GM23248 (cell line): ENCODE data around the gene HEATR5A.

Experiments used
- EZH2 ChIP-seq: fragments of 200-600 bp; sonication (generic); IDR thresholded peaks from 2 replicates; pipeline ENCODE4 v1.6.1; 2018; ENCODE audit warnings: antibody characterized with exemption, mild to moderate bottlenecking; ENCODE audit not compliant: insufficient read depth, poor library complexity, severe bottlenecking
- EZH2phosphoT487 ChIP-seq: fragments of 200-600 bp; sonication (generic); IDR thresholded peaks from 2 replicates; pipeline ENCODE4 v1.6.1; 2018; ENCODE audit warnings: antibody characterized with exemption, moderate library complexity, mild to moderate bottlenecking, low read depth; ENCODE audit not compliant: insufficient read depth

DNA sequence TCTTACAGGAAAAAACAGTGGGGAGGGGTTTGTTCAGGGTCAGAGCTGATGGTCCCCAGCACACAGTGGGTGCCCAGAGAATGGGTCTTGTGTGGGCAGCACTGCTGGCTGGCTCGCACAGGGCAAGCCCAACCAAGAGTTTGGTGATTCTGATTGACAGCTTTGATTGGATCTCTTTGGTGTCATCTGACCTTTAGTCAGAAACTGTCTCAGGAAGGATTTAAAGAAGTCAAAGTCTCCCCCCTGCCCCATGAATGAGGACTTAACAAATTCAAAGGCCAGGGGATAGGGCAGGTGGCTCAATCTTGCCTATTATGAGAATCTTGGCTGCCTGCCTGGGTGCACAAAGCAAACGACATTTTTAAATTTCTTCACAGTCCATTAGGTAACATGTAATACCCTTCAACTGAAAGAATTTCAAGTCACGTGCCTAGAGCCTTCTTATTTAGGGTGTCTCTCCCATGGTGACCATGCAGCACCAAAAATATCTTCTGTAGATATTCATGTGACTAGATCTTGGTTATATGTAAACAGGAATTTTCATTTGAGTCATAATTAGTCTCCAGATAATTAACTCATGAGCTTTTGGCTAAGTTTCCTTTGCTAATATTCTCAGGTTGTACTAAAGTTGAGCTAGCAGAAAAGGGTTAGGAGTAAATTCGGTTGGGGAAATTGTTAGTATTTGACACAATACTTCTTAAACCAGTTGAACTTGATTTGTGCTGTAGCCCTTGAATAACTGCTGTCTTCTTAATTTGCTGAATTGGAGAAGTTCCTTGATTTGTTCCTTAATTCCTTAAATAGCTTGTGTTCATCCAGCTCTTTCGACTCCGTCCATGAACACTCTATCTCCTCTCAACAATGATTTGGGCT is 158.3 kb downstream of the HEATR5A start:
- TF ChIP-seq EZH2phosphoT487 (no peak), EZH2 (no peak)
